H9 (cell line): Measurements from ENCODE around the gene SNPH. TPM values are rescaled to one million over a fixed set of nuclear protein-coding genes. Genes with fewer than 3 reads are reported as not detected.

Source experiments
- DNase-seq: peaks from one replicate; pipeline ENCODE4 v3.0.0-alpha.2; 2017
- H2AFZ ChIP-seq: one replicate; pipeline ENCODE4 v1.6.1; 2013; ENCODE audit warnings: mild to moderate bottlenecking, low read length, control low read depth, moderate library complexity
- H2AK5ac ChIP-seq: 2 replicates; pipeline ENCODE4 v1.6.1; 2013; ENCODE audit warnings: low read length, control low read depth, mixed read lengths; ENCODE audit not compliant: insufficient read length
- H2BK120ac ChIP-seq: one replicate; pipeline ENCODE4 v1.6.1; 2013; ENCODE audit warnings: low read depth, mild to moderate bottlenecking, low read length, control low read depth, inconsistent platforms; ENCODE audit not compliant: poor library complexity, severe bottlenecking
- H2BK12ac ChIP-seq: 2 replicates; pipeline ENCODE4 v1.6.1; 2013; ENCODE audit warnings: low read length, control low read depth, mixed read lengths, low read depth; ENCODE audit not compliant: insufficient read length
- H2BK15ac ChIP-seq: 2 replicates; pipeline ENCODE4 v1.6.1; 2013; ENCODE audit warnings: low read depth, low read length, control low read depth
- H2BK20ac ChIP-seq: one replicate; pipeline ENCODE4 v1.6.1; 2013; ENCODE audit warnings: low read depth, mild to moderate bottlenecking, low read length, control low read depth, inconsistent platforms; ENCODE audit not compliant: poor library complexity, severe bottlenecking
- H2BK5ac ChIP-seq: 2 replicates; pipeline ENCODE4 v1.6.1; 2013; ENCODE audit warnings: low read length, control low read depth, mixed read lengths; ENCODE audit not compliant: insufficient read length
- H3K14ac ChIP-seq: 2 replicates; pipeline ENCODE4 v1.6.1; 2013; ENCODE audit warnings: low read length, control low read depth; ENCODE audit not compliant: insufficient read depth
- H3K18ac ChIP-seq: 2 replicates; pipeline ENCODE4 v1.6.1; 2013; ENCODE audit warnings: low read depth, mild to moderate bottlenecking, mixed read lengths, low read length, control low read depth; ENCODE audit not compliant: insufficient read length
- H3K23ac ChIP-seq: 2 replicates; pipeline ENCODE4 v1.6.1; 2013; ENCODE audit warnings: low read length, control low read depth, mixed read lengths, low read depth; ENCODE audit not compliant: insufficient read length
- H3K23me2 ChIP-seq: 2 replicates; pipeline ENCODE4 v1.6.1; 2013; ENCODE audit warnings: low read depth, mild to moderate bottlenecking, mixed read lengths, low read length, control low read depth; ENCODE audit not compliant: insufficient read length, poor library complexity, severe bottlenecking
- H3K27ac ChIP-seq: 2 replicates; pipeline ENCODE4 v1.5.1; 2013; ENCODE audit warnings: low read length, control low read depth, mixed read lengths, low read depth; ENCODE audit not compliant: insufficient read length
- H3K27me3 ChIP-seq: 2 replicates; pipeline ENCODE4 v1.6.1; 2013; ENCODE audit warnings: low read length, control low read depth, inconsistent platforms; ENCODE audit not compliant: insufficient read depth
- H3K4ac ChIP-seq: 2 replicates; pipeline ENCODE4 v1.6.1; 2013; ENCODE audit warnings: low read depth, mild to moderate bottlenecking, control low read depth, inconsistent platforms, low read length, moderate library complexity
- H3K4me1 ChIP-seq: 2 replicates; pipeline ENCODE4 v1.6.1; 2013; ENCODE audit warnings: low read length, control low read depth, inconsistent platforms; ENCODE audit not compliant: insufficient read depth
- H3K4me2 ChIP-seq: 2 replicates; pipeline ENCODE4 v1.6.1; 2013; ENCODE audit warnings: low read length, control low read depth, mixed read lengths; ENCODE audit not compliant: insufficient read length, insufficient read depth
- H3K56ac ChIP-seq: 2 replicates; pipeline ENCODE4 v1.6.1; 2013; ENCODE audit warnings: low read depth, mild to moderate bottlenecking, mixed read lengths, low read length, control low read depth; ENCODE audit not compliant: insufficient read length
- H3K79me1 ChIP-seq: 2 replicates; pipeline ENCODE4 v1.6.1; 2013; ENCODE audit warnings: low read depth, mild to moderate bottlenecking, moderate library complexity, low read length, control low read depth, inconsistent platforms; ENCODE audit not compliant: insufficient read depth, poor library complexity, severe bottlenecking
- H3K79me2 ChIP-seq: 2 replicates; pipeline ENCODE4 v1.6.1; 2013; ENCODE audit warnings: low read length, control low read depth, inconsistent platforms; ENCODE audit not compliant: insufficient read depth
- H3K9ac ChIP-seq: 2 replicates; pipeline ENCODE4 v1.6.1; 2013; ENCODE audit warnings: low read length, control low read depth, mixed read lengths; ENCODE audit not compliant: insufficient read length; ENCODE audit errors: extremely low read depth
- H3K9me3 ChIP-seq: one replicate; pipeline ENCODE4 v1.6.1; 2013; ENCODE audit warnings: low read depth, low read length, inconsistent platforms; ENCODE audit not compliant: control insufficient read depth
- H3T11ph ChIP-seq: one replicate; pipeline ENCODE4 v1.6.1; 2013; ENCODE audit warnings: mild to moderate bottlenecking, low read length, control low read depth, inconsistent platforms
- H4K20me1 ChIP-seq: one replicate; pipeline ENCODE4 v1.6.1; 2013; ENCODE audit not compliant: control insufficient read depth, insufficient read length, insufficient read depth
- H4K5ac ChIP-seq: 2 replicates; pipeline ENCODE4 v1.6.1; 2013; ENCODE audit warnings: low read depth, mild to moderate bottlenecking, mixed read lengths, low read length, control low read depth; ENCODE audit not compliant: insufficient read length
- H4K8ac ChIP-seq: replicated peaks from 2 replicates; pipeline ENCODE4 v1.6.1; 2013; ENCODE audit warnings: low read length, control low read depth, mixed read lengths, low read depth; ENCODE audit not compliant: insufficient read length
- H4K91ac ChIP-seq: 2 replicates; pipeline ENCODE4 v1.6.1; 2013; ENCODE audit warnings: low read depth, mild to moderate bottlenecking, moderate library complexity, mixed read lengths, low read length, control low read depth; ENCODE audit not compliant: insufficient read length
- H3K27ac Mint-ChIP-seq, 3 experiments: 2 replicates in 2 of 3; 3 replicates in 1 of 3; pipeline ENCODE4 v1.8.0; 2020 to 2021; ENCODE audit warnings: mixed read lengths in 3 of 3, mild to moderate bottlenecking in 1 of 3, moderate library complexity in 1 of 3
- H3K27me3 Mint-ChIP-seq: 2 replicates; pipeline ENCODE4 v1.8.0; 2021; ENCODE audit warnings: low read depth, mild to moderate bottlenecking, moderate library complexity, mixed read lengths
- H3K36me3 Mint-ChIP-seq, 3 experiments: 2 replicates in 2 of 3; 3 replicates in 1 of 3; pipeline ENCODE4 v1.8.0; 2020 to 2021; ENCODE audit warnings: low read depth in 3 of 3, mixed read lengths in 3 of 3; ENCODE audit not compliant: insufficient read depth in 1 of 3
- H3K4me1 Mint-ChIP-seq, 2 experiments: 2 replicates each; pipeline ENCODE4 v1.8.0; 2020; ENCODE audit warnings: mixed read lengths in 2 of 2
- H3K4me3 Mint-ChIP-seq, 2 experiments: 2 replicates in 1 of 2; 3 replicates in 1 of 2; pipeline ENCODE4 v1.8.0; 2020 to 2021; ENCODE audit warnings: mild to moderate bottlenecking in 2 of 2, mixed read lengths in 2 of 2, moderate library complexity in 1 of 2
- H3K9me3 Mint-ChIP-seq, 2 experiments: 2 replicates in 1 of 2; 3 replicates in 1 of 2; pipeline ENCODE4 v1.8.0; 2020; ENCODE audit warnings: mild to moderate bottlenecking in 2 of 2, mixed read lengths in 2 of 2, moderate library complexity in 1 of 2
- WGBS: extraction: QIAGEN DNeasy Blood & Tissue Kit; methylation state at CpG from one replicate; pipeline ENCODE4 v1.1.7; 2013; ENCODE audit warnings: missing lambda C conversion rate, low lambda C conversion rate, mixed read lengths; ENCODE audit not compliant: insufficient read length; ENCODE audit errors: extremely low coverage; 5-methylcytosine and 5-hydroxymethylcytosine counted together
- total RNA-seq: library from RNA; stranded (reverse); gene quantifications from 2 replicates; pipeline ENCODE4 v1.2.1, GENCODE V29; 2021
- TF ChIP-seq, protein P1 (sequence below): fragments of 200-600 bp; sonication (generic); conservative IDR thresholded peaks from 3 replicates; pipeline ENCODE4 v1.8.0; 2021; ENCODE audit warnings: antibody characterized with exemption, mild to moderate bottlenecking

The SNPH gene
- total RNA-seq, 1 experiment from 2014 or later, result 1.8 TPM

- Mint-ChIP-seq H3K27me3 (peaks cover 44% of the 10 kb centered on the region), H3K4me1 (no peaks in the 10 kb centered on the region), H3K27ac (no peak overlapping the region), H3K36me3 (no peaks in the 10 kb centered on the region), H3K9me3 (no peaks in the 10 kb centered on the region), H3K4me3 (no peak overlapping the region)
- H4K91ac ChIP-seq, result no peak overlapping the region
- no peak overlapping the region for H3T11ph ChIP-seq
- no peak overlapping the region for H3K4ac ChIP-seq
- no peak overlapping the region for H2AK5ac ChIP-seq
- H3K9me3 ChIP-seq, result no peaks in the 10 kb centered on the region
- H2BK12ac ChIP-seq, result no peak overlapping the region
- no peaks in the 10 kb centered on the region for H3K23me2 ChIP-seq
- WGBS, result no CpG with 5 or more reads among the region's 3 CpGs
- DNase-seq, result no peak
- H3K4me1 ChIP-seq, result no peaks in the 10 kb centered on the region
- no peak overlapping the region for H2BK5ac ChIP-seq
- H3K23ac ChIP-seq, result no peak overlapping the region
- no peak overlapping the region for H2BK20ac ChIP-seq
- H4K5ac ChIP-seq, result no peak overlapping the region
- no peaks in the 10 kb centered on the region for H3K79me1 ChIP-seq
- H2AFZ ChIP-seq, result no peak overlapping the region
- no peak overlapping the region for H3K4me2 ChIP-seq
- no peaks in the 10 kb centered on the region for H3K27me3 ChIP-seq
- no peak overlapping the region for H3K27ac ChIP-seq
- H3K9ac ChIP-seq, result no peak overlapping the region
- H3K14ac ChIP-seq, result no peak overlapping the region
- H2BK120ac ChIP-seq, result no peak overlapping the region
- no peak overlapping the region for H2BK15ac ChIP-seq
- TF ChIP-seq, protein P1, sequence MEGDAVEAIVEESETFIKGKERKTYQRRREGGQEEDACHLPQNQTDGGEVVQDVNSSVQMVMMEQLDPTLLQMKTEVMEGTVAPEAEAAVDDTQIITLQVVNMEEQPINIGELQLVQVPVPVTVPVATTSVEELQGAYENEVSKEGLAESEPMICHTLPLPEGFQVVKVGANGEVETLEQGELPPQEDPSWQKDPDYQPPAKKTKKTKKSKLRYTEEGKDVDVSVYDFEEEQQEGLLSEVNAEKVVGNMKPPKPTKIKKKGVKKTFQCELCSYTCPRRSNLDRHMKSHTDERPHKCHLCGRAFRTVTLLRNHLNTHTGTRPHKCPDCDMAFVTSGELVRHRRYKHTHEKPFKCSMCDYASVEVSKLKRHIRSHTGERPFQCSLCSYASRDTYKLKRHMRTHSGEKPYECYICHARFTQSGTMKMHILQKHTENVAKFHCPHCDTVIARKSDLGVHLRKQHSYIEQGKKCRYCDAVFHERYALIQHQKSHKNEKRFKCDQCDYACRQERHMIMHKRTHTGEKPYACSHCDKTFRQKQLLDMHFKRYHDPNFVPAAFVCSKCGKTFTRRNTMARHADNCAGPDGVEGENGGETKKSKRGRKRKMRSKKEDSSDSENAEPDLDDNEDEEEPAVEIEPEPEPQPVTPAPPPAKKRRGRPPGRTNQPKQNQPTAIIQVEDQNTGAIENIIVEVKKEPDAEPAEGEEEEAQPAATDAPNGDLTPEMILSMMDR, result no peak
- H4K8ac ChIP-seq, result no peak overlapping the region
- no peaks in the 10 kb centered on the region for H4K20me1 ChIP-seq
- H3K79me2 ChIP-seq, result no peaks in the 10 kb centered on the region
- no peak overlapping the region for H3K56ac ChIP-seq
- no peak overlapping the region for H3K18ac ChIP-seq
Measured at GRCh38 chr20:1232286-1233111, 33.6 kb upstream of the SNPH start.
